HG02981 (cell line): ENCODE measurements around the gene USP7.

Experiments
- ATAC-seq: cut with Tn5 transposase; IDR thresholded peaks from one replicate; pipeline ENCODE4 v1.9.1; 2021; ENCODE audit warnings: mild to moderate bottlenecking, moderate library complexity; ENCODE audit not compliant: unreplicated experiment

The USP7 gene

GRCh38 chr16:8865145-8865882 is 98.4 kb downstream of the USP7 start:
- no peak for ATAC-seq

- ATAC-seq = no peak
These were observed 99.1 kb downstream of the USP7 start for GRCh38 chr16:8864480-8865110.

GRCh38 chr16:8863594-8864424 is 99.9 kb downstream of the USP7 start:
- no peak for ATAC-seq

- ATAC-seq = no peak
These were observed 101.2 kb downstream of the USP7 start for GRCh38 chr16:8862309-8863130.

GRCh38 chr16:8861563-8862308 is 102.0 kb downstream of the USP7 start:
- ATAC-seq = no peak

- no peak for ATAC-seq
These were observed 103.5 kb downstream of the USP7 start for GRCh38 chr16:8859913-8860881.

GRCh38 chr16:8858994-8859912 is 104.5 kb downstream of the USP7 start:
- no peak for ATAC-seq

GRCh38 chr16:8855972-8856371 is 107.7 kb downstream of the USP7 start:
- ATAC-seq = no peak

- no peak for ATAC-seq
These were observed 108.5 kb downstream of the USP7 start for GRCh38 chr16:8855051-8855786.

GRCh38 chr16:8854298-8854948 is 109.3 kb downstream of the USP7 start:
- no peak for ATAC-seq

GRCh38 chr16:8853611-8854010 is 110.1 kb downstream of the USP7 start:
- ATAC-seq = no peak

- ATAC-seq = no peak
These were observed 110.6 kb downstream of the USP7 start for GRCh38 chr16:8853150-8853549.

- ATAC-seq = no peak
These were observed 111.2 kb downstream of the USP7 start for GRCh38 chr16:8852534-8852933.

- no peak for ATAC-seq
These were observed 111.8 kb downstream of the USP7 start for GRCh38 chr16:8851761-8852403.

GRCh38 chr16:8850279-8850885 is 113.3 kb downstream of the USP7 start:
- ATAC-seq = no peak
